Measurements from ENCODE around the gene SMIM36.
"Not testable (repeated sequence)": the region's sequence is repeated elsewhere in the genome, so short reads cannot be mapped to it uniquely, and the experiment has no call there.

SMIM36 gene

DNA sequence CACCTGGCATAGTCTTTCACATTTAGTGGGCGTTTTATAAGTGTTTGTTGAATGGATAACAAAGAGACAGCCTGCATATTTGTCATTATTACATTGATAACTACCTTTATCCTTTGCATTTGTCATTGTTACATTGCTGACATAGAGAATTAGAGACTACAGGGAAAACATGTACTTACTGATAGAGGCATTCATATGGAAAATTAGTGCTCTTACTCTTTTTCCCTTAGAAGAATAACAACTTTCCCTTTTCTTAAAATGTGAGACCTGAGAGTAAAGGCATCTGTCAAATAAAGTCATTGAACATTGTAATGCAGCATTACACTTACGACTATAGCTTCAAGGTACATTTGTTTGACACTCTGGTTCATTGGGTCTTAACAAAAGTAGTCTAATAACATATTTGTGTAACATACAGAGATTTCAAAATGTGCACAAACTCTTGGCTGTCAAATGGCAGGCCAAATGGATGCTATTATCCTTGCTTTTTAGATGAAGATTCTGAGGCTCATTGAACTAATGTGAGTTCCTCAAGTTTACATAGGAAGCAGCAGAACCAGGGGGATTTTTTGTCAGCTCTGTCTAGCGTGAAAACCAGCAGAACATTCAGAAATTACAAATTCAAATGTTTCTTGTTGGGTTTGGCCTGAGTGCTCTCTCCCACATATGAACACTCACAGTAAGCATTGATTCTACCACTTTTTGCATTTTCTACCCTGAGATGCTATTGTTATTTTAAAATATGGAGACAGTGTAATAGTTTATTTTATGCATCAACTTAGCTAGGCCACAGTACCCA, 28.5 kb downstream of the SMIM36 start:
- no peaks in the 10 kb centered on the region for H3K27me3 ChIP-seq (ENCODE audit: control insufficient read depth in 5 of 5, insufficient read depth in 4 of 5, low read length in 5 of 5)
- H3K27ac ChIP-seq (ENCODE audit: low read depth, low read length): no peak overlapping the region
- H3K36me3 ChIP-seq (ENCODE audit: control insufficient read depth in 5 of 5, insufficient read depth in 5 of 5, low read length in 5 of 5): no peaks in the 10 kb centered on the region
- H3K4me1 ChIP-seq (ENCODE audit: control insufficient read depth in 5 of 5, insufficient read depth in 5 of 5, low read length in 5 of 5): peaks cover 0 to 7% (median 6%) of the 10 kb centered on the region in 5 donors
- H3K9me3 ChIP-seq (ENCODE audit: control insufficient read depth in 5 of 5, low read length in 5 of 5): no peaks in the 10 kb centered on the region
- H3K4me3 ChIP-seq (ENCODE audit: low read depth in 1 of 5, low read length in 5 of 5): no peak overlapping the region
- no peak overlapping the region for H3K9ac ChIP-seq (ENCODE audit: low read length in 5 of 5)

DNA sequence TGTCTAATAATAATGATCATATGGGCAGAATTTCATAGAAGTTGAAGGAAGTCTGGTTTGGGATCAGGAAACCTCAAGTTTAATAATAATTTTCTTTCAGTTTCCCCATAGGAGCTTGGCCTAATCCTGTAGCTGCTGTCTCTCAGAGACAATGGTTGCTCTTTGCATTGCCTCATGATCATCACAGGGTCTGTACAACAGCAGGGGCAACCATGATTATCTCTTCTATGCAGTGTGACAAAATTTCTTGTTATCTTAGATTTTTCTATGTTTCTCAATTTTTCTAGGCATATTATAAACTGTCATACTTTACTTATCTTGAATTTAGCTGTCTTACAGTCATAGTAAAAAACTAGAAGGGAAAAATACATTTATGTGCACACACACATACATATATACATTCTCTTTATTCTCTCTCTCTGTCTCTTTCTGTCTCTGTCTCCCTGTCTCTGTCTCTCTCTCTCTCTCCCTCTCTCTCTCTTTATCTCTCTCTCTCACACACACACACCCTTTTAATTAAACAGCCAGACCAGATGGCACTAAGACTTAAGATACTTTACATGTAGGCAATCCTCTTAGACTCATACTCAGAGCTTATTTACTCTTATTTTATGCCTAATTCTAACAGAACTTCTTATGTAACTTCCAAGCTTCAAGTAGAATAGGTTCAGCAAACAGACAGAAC, 30.5 kb downstream of the SMIM36 start:
- Histone ChIP-seq H3K4me1 (ENCODE audit: control insufficient read depth in 5 of 5, insufficient read depth in 5 of 5, low read length in 5 of 5) (no peaks in the 10 kb centered on the region), H3K9ac (ENCODE audit: low read length in 5 of 5) (no peak overlapping the region), H3K36me3 (ENCODE audit: control insufficient read depth in 5 of 5, insufficient read depth in 5 of 5, low read length in 5 of 5) (no peaks in the 10 kb centered on the region), H3K9me3 (ENCODE audit: control insufficient read depth in 5 of 5, low read length in 5 of 5) (no peaks in the 10 kb centered on the region), H3K4me3 (ENCODE audit: low read depth in 1 of 5, low read length in 5 of 5) (no peak overlapping the region), H3K27ac (ENCODE audit: low read depth, low read length) (no peak overlapping the region), H3K27me3 (ENCODE audit: control insufficient read depth in 5 of 5, insufficient read depth in 4 of 5, low read length in 5 of 5) (no peaks in the 10 kb centered on the region)

DNA sequence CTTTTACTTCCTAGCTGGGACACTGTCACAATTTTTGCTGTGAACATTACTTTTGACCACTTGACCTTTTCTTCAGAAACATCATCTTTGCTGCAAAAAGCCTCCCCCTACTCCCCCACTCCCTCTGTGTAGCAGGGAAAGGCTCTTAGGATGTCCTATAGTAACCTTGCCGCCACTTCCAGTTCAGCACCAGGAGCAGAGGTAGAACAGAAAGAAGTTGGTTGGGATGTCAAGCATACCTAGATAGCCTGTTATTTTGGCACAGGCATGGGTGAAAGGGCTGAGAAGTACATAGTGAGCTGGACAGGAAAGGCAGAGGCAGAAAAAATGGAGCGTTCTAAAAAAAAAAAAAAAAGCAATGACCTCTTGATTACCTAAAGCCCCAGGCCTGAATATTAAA, 31.3 kb downstream of the SMIM36 start:
- no peaks in the 10 kb centered on the region for H3K9me3 ChIP-seq (ENCODE audit: control insufficient read depth in 5 of 5, low read length in 5 of 5)
- H3K27ac ChIP-seq (ENCODE audit: low read depth, low read length): no peak overlapping the region
- H3K9ac ChIP-seq (ENCODE audit: low read length in 5 of 5): no peak overlapping the region
- H3K4me1 ChIP-seq (ENCODE audit: control insufficient read depth in 5 of 5, insufficient read depth in 5 of 5, low read length in 5 of 5): no peaks in the 10 kb centered on the region
- H3K36me3 ChIP-seq (ENCODE audit: control insufficient read depth in 5 of 5, insufficient read depth in 5 of 5, low read length in 5 of 5): no peaks in the 10 kb centered on the region
- no peaks in the 10 kb centered on the region for H3K27me3 ChIP-seq (ENCODE audit: control insufficient read depth in 5 of 5, insufficient read depth in 4 of 5, low read length in 5 of 5)
- H3K4me3 ChIP-seq (ENCODE audit: low read depth in 1 of 5, low read length in 5 of 5): no peak overlapping the region

DNA sequence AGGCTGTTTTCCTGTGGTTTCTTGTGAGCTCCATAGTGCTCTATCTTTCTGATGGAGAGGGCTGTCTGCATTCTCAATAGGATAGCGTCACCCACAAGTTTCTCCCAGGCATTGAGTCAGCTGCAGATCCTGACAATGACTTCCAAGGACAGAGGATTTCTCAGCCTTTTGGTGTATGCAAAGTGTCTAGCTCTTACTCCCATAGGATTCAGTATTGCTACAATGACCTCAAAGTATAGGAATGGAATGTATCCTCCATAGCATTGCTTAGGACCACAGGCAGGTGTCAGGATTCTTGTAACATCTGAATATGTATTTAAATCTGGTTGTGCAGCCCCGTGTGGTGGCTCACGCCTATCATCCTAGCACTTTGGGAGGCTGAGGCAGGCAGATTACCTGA, 32.3 kb downstream of the SMIM36 start:
- no peak overlapping the region for H3K9ac ChIP-seq (ENCODE audit: low read length in 5 of 5)
- no peaks in the 10 kb centered on the region for H3K9me3 ChIP-seq (ENCODE audit: control insufficient read depth in 5 of 5, low read length in 5 of 5)
- H3K27me3 ChIP-seq (ENCODE audit: control insufficient read depth in 5 of 5, insufficient read depth in 4 of 5, low read length in 5 of 5): no peaks in the 10 kb centered on the region
- H3K4me1 ChIP-seq (ENCODE audit: control insufficient read depth in 5 of 5, insufficient read depth in 5 of 5, low read length in 5 of 5): no peaks in the 10 kb centered on the region
- no peaks in the 10 kb centered on the region for H3K36me3 ChIP-seq (ENCODE audit: control insufficient read depth in 5 of 5, insufficient read depth in 5 of 5, low read length in 5 of 5)
- H3K27ac ChIP-seq (ENCODE audit: low read depth, low read length): no peak overlapping the region
- H3K4me3 ChIP-seq (ENCODE audit: low read depth in 1 of 5, low read length in 5 of 5): no peak overlapping the region

DNA sequence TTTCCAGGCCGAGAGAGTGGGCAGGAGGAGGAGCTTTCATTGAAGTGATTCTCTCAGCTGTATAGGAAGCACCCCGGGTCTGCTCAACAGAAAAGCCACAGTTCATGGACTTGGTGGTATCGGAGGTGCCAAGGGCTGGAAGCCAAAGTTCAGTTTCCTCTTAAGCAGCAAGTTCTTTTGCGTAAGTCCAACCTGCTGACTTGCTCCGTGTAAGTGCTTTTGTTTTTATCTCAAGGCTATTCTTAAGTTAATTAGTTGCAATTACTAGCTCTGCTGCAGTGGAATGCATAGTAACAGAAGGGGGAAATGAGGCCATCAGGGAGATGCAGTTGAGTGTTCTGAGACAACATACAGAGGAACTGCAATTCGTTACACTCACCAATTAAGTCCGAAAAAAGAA, 44.6 kb downstream of the SMIM36 start:
- Histone ChIP-seq H3K36me3 (ENCODE audit: control insufficient read depth in 5 of 5, insufficient read depth in 5 of 5, low read length in 5 of 5) (no peaks in the 10 kb centered on the region), H3K9me3 (ENCODE audit: control insufficient read depth in 5 of 5, low read length in 5 of 5) (no peaks in the 10 kb centered on the region), H3K9ac (ENCODE audit: low read length in 5 of 5) (no peak overlapping the region), H3K27ac (ENCODE audit: low read depth, low read length) (no peak overlapping the region), H3K27me3 (ENCODE audit: control insufficient read depth in 5 of 5, insufficient read depth in 4 of 5, low read length in 5 of 5) (no peaks in the 10 kb centered on the region), H3K4me3 (ENCODE audit: low read depth in 1 of 5, low read length in 5 of 5) (peak overlapping the region in 3 of 5 donors; percentile 13 to 31 (median 30)), H3K4me1 (ENCODE audit: control insufficient read depth in 5 of 5, insufficient read depth in 5 of 5, low read length in 5 of 5) (peaks cover 0 to 18% (median 13%) of the 10 kb centered on the region in 5 donors)

DNA sequence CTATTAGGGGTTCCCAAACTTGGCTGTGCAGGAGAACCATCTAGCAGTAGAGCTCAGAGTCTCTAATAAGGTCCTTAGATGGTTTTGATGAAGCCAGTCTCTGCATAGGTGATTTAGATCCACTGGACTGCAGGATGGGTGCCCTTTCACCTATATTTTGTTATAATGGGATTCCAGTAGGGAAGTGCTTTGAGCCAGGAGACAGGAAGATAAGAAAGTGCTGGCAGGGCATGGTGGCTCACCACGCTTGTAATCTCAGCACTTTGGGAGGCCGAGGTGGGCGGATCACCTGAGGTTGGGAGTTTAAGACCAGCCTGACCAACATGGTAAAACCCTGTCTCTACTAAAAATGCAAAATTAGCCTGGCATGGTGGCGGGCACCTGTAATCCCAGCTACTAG, 45.5 kb downstream of the SMIM36 start:
- peaks cover 0 to 18% (median 13%) of the 10 kb centered on the region in 5 donors for H3K4me1 ChIP-seq (ENCODE audit: control insufficient read depth in 5 of 5, insufficient read depth in 5 of 5, low read length in 5 of 5)
- H3K27ac ChIP-seq (ENCODE audit: low read depth, low read length); H3K9me3 ChIP-seq (ENCODE audit: control insufficient read depth in 5 of 5, low read length in 5 of 5); H3K27me3 ChIP-seq (ENCODE audit: control insufficient read depth in 5 of 5, insufficient read depth in 4 of 5, low read length in 5 of 5); H3K9ac ChIP-seq (ENCODE audit: low read length in 5 of 5); H3K36me3 ChIP-seq (ENCODE audit: control insufficient read depth in 5 of 5, insufficient read depth in 5 of 5, low read length in 5 of 5); H3K4me3 ChIP-seq (ENCODE audit: low read depth in 1 of 5, low read length in 5 of 5): not testable (repeated sequence)

DNA sequence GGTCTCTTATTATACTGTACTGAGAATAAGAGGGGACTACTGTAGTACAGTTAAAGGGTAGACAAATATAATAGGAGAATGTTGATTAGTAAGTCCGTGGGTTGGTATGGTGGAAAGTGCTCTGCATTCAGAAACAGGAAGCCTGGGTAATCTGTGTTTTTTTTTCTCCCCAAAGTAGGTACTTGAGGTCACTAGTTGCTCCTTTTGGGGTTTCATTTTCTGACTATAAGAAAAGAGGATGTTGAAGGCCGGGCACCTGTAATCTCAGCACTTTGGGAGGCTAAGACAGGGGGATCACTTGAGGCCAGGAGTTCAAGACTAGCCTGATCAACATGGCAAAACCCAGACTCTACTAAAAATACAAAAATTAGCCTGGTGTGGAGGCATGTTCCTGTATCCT, 47.7 kb downstream of the SMIM36 start:
- Histone ChIP-seq H3K27ac (ENCODE audit: low read depth, low read length) (no peak overlapping the region), H3K9me3 (ENCODE audit: control insufficient read depth in 5 of 5, low read length in 5 of 5) (no peaks in the 10 kb centered on the region), H3K27me3 (ENCODE audit: control insufficient read depth in 5 of 5, insufficient read depth in 4 of 5, low read length in 5 of 5) (no peaks in the 10 kb centered on the region), H3K36me3 (ENCODE audit: control insufficient read depth in 5 of 5, insufficient read depth in 5 of 5, low read length in 5 of 5) (no peaks in the 10 kb centered on the region), H3K4me3 (ENCODE audit: low read depth in 1 of 5, low read length in 5 of 5) (no peak overlapping the region), H3K4me1 (ENCODE audit: control insufficient read depth in 5 of 5, insufficient read depth in 5 of 5, low read length in 5 of 5) (peaks cover 0 to 19% (median 11%) of the 10 kb centered on the region in 5 donors), H3K9ac (ENCODE audit: low read length in 5 of 5) (no peak overlapping the region)

DNA sequence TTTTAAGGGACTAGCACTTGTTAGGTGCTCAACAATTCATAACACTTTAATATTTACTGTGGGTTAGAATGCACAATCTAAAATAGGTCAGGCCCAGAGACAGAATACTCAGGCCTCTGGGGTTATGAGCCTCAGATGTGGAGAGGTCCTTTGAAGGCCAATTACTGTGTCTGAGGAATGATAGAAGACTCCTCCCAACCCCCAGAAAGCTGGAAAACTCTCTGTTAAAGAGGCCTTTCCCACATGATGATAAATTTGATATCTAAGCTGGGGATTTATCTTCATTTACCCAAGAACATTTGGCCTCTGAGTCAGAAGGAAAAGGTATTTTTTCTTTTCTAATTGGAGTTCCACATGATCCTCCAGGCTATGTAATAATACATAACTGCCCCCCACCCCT, 48.5 kb downstream of the SMIM36 start:
- Histone ChIP-seq H3K27me3 (ENCODE audit: control insufficient read depth in 5 of 5, insufficient read depth in 4 of 5, low read length in 5 of 5) (no peaks in the 10 kb centered on the region), H3K4me1 (ENCODE audit: control insufficient read depth in 5 of 5, insufficient read depth in 5 of 5, low read length in 5 of 5) (peaks cover 0 to 23% (median 11%) of the 10 kb centered on the region in 5 donors), H3K36me3 (ENCODE audit: control insufficient read depth in 5 of 5, insufficient read depth in 5 of 5, low read length in 5 of 5) (no peaks in the 10 kb centered on the region), H3K4me3 (ENCODE audit: low read depth in 1 of 5, low read length in 5 of 5) (no peak overlapping the region), H3K27ac (ENCODE audit: low read depth, low read length) (no peak overlapping the region), H3K9ac (ENCODE audit: low read length in 5 of 5) (no peak overlapping the region), H3K9me3 (ENCODE audit: control insufficient read depth in 5 of 5, low read length in 5 of 5) (no peaks in the 10 kb centered on the region)

DNA sequence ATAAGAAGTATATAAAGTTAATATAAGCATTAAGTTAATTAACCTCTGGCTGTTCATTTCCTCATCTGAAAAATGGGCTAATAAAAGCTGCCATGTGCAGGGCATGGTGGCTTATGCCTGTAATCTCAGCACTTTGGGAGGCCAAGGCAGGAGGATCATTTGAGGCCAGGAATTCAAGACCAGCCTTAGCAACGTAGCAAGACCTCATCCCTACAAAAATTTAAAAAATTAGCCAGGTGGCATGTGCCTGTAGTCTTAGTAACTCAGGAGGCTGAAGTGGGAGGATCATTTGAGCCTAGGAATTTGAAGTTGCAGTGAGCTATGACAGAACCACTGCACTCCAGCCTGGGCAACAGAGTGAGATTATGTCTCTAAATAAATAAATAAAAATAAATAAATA, 49.0 kb downstream of the SMIM36 start:
- H3K36me3 ChIP-seq (ENCODE audit: control insufficient read depth in 5 of 5, insufficient read depth in 5 of 5, low read length in 5 of 5): no peaks in the 10 kb centered on the region
- no peaks in the 10 kb centered on the region for H3K27me3 ChIP-seq (ENCODE audit: control insufficient read depth in 5 of 5, insufficient read depth in 4 of 5, low read length in 5 of 5)
- peaks cover 0 to 23% (median 11%) of the 10 kb centered on the region in 5 donors for H3K4me1 ChIP-seq (ENCODE audit: control insufficient read depth in 5 of 5, insufficient read depth in 5 of 5, low read length in 5 of 5)
- no peaks in the 10 kb centered on the region for H3K9me3 ChIP-seq (ENCODE audit: control insufficient read depth in 5 of 5, low read length in 5 of 5)
- H3K9ac ChIP-seq (ENCODE audit: low read length in 5 of 5): no peak overlapping the region
- H3K4me3 ChIP-seq (ENCODE audit: low read depth in 1 of 5, low read length in 5 of 5): no peak overlapping the region
- no peak overlapping the region for H3K27ac ChIP-seq (ENCODE audit: low read depth, low read length)

DNA sequence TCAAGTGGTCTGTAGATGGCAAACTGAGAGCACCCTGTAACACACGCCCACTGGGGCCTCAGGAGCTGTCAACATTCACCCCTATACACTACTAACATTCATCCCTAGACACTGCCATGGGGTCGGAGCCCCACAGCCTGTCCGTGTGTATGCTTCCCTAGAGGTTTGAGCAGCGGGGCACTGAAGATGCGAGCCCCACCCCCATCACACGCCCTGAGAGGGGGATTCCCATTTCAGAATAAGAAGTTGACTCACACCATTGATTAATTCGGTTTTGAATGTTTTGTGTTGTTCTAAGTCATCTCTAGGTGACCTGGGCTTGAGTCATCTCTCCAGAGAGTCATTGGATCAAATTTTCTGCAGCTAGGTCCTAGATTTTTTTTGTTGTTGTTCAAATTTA, 52.3 kb downstream of the SMIM36 start:
- Histone ChIP-seq H3K9me3 (ENCODE audit: control insufficient read depth in 5 of 5, low read length in 5 of 5) (no peaks in the 10 kb centered on the region), H3K36me3 (ENCODE audit: control insufficient read depth in 5 of 5, insufficient read depth in 5 of 5, low read length in 5 of 5) (no peaks in the 10 kb centered on the region), H3K4me3 (ENCODE audit: low read depth in 1 of 5, low read length in 5 of 5) (no peak overlapping the region), H3K9ac (ENCODE audit: low read length in 5 of 5) (no peak overlapping the region), H3K27ac (ENCODE audit: low read depth, low read length) (peak overlapping the region; percentile 6), H3K27me3 (ENCODE audit: control insufficient read depth in 5 of 5, insufficient read depth in 4 of 5, low read length in 5 of 5) (no peaks in the 10 kb centered on the region), H3K4me1 (ENCODE audit: control insufficient read depth in 5 of 5, insufficient read depth in 5 of 5, low read length in 5 of 5) (peaks cover 0 to 22% (median 14%) of the 10 kb centered on the region in 5 donors)
